GM18870 (cell line): ENCODE data around the gene BBS2.

ENCODE experiments used
- ATAC-seq: cut with Tn5 transposase; IDR thresholded peaks from one replicate; pipeline ENCODE4 v1.9.1; 2021; ENCODE audit warnings: moderate library complexity; ENCODE audit not compliant: unreplicated experiment

BBS2 gene

DNA sequence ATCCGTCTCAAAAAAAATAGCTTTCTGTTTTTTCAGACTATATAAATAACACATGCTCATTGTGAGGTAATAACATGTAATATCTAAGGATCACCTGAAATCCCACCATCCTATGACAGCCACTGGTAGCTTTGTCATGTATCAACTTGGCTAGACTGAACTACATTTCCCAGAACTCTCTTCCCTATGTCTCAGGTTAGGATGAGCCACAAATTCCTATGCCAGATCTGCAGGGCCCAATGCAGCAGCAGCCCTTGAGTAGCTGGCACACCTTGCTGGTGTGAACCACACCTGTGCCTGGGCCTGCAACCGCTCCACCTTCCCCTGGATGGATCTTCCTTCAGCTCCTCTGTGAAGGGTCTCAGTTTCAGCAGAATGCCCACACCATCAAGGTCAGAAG lies 40.4 kb downstream of the BBS2 start:
- ATAC-seq: no peak

GRCh38 chr16:56478281-56479049 lies 41.4 kb downstream of the BBS2 start:
- no peak for ATAC-seq

GRCh38 chr16:56477096-56477878 lies 42.5 kb downstream of the BBS2 start:
- no peak for ATAC-seq

DNA sequence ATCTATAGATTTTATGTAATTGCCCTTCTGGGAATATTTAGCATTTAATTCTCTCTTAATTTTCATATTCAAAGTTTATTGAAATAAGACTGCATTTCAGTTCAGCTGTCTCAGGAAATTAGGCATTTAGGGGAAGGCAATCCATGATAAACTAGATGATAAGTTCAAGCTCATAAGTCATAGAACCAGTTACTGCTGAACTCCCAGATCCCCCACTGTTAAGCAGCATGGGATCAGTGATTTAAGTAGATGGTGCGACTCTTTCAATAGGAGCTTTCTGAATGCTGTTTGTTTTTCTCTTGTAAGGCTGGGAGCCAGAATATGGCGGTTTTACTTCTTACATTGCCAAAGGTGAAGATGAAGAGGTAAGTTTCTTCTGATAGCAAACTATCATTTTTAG lies 44.6 kb downstream of the BBS2 start:
- no peak for ATAC-seq

DNA sequence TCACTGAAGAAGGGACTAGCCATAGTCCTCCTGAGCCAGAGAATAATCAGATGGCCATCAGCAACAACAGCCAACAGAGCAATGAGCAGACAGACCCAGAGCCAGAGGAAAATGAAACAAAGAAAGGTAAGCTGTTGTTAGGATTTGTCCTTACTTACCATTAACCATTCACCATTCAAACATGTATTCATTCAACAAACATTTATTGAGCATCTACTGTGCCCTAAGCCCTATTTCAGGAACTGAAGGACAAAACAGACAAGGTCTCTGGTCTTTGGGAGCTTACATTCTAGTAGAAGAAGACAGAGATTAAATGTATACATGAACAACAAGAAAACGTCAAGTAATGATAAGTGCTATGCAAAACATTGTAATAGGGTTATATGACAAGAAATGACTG lies 49.2 kb downstream of the BBS2 start:
- ATAC-seq: no peak

DNA sequence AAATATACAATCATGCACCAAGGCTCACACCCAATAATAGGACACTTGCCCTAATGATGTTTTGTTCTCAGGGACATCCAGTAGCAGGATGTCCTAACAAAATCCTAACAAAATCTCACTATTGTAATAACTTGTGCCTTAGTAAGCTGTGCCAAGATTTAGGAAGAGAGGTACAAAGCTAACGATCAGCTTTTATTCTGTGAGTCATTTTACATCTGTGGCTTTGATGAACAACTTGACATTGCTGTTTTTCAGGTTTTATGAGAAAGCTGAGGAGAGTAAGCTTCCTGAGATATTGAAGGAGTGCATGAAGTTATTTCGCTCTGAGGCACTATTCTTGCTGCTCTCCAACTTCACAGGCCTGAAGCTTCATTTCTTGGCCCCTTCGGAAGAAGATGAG lies 49.6 kb downstream of the BBS2 start:
- no peak for ATAC-seq

GRCh38 chr16:56469748-56470147 lies 50.1 kb downstream of the BBS2 start:
- no peak for ATAC-seq

DNA sequence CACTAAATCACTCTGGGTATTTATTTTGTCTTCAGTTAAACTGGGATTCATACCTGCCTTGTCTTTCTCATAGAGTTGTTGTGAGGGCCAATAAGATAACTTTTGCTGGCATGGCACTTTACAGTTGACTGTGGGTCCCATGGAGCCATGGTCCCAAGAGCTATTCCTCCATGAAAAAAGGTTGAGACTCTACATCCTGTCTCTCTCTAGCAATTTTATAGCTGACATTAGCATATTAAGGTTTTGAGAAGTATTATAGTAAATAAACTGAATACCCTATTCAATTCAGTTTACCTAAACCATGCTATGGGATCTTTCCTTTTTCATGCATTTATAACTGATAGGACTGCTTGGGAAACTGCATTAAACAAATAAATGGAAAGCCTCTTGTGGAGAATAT lies 51.0 kb downstream of the BBS2 start:
- no peak for ATAC-seq

DNA sequence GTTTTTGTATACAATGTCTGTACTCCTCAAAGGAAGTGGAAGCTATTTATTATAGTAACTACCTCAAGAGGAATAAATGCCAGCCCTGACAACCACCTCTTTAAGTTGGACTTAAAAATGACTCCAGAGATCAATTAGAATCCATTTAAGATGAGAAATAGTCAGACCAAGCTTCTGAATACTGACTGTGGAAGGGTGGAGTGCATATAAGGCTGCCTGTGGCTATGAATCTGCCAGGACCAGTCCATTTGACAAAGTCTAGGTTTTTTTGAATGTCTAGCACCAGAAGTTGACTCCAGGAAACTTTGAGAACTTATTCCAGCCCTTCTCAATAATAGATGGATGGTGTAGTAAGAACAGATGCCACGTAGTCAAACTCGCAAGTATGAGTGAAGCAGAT lies 53.5 kb downstream of the BBS2 start:
- ATAC-seq: no peak

GRCh38 chr16:56463153-56463552 lies 56.7 kb downstream of the BBS2 start:
- no peak for ATAC-seq

GRCh38 chr16:56462064-56462796 lies 57.6 kb downstream of the BBS2 start:
- no peak for ATAC-seq

DNA sequence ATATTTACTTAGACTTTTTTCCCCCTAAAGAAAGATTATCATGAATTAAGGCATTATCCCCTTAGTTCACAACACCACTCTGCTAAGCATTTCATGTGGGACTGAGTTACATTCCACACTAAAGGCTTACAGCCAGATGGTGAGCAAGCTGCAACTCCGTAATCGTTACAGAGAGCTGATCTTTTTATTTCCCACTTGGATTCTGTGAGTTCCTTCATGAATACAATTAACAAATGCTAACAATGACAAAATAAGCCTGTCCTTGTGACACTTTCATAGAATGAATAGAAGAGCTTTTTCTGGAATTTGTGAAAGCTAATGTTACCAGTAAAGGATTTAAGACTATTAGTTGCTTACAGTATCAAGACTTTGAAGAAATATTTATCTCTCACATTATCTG lies 59.7 kb downstream of the BBS2 start:
- no peak for ATAC-seq

DNA sequence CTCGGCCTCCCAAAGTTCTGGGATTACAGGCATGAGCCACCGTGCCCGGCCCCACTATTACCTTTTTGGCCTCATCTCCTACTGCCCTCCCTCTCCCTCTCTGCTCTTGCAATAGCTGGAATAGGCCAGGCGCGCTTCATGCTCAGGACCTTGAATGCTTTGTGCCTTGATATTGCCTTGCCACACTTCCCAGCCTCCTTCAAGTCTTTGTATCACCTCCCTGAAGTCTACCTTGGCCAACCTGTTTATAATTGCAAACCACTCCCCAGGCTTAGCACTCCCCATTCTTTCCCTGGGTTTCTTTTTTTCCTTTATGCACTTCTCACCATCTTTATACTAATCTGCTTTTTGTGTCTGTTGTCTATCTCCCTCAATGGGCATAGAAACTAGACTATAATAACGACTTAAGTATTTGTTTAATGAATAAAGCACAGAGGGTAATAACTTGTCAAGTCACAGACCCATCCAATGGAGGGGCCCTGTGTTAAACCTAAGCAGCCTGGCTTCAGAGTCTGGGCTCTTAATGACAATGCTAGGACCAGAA lies 61.8 kb downstream of the BBS2 start:
- no peak for ATAC-seq

- ATAC-seq: peak; percentile 32
These were observed 67.8 kb downstream of the BBS2 start for GRCh38 chr16:56451753-56452689.

DNA sequence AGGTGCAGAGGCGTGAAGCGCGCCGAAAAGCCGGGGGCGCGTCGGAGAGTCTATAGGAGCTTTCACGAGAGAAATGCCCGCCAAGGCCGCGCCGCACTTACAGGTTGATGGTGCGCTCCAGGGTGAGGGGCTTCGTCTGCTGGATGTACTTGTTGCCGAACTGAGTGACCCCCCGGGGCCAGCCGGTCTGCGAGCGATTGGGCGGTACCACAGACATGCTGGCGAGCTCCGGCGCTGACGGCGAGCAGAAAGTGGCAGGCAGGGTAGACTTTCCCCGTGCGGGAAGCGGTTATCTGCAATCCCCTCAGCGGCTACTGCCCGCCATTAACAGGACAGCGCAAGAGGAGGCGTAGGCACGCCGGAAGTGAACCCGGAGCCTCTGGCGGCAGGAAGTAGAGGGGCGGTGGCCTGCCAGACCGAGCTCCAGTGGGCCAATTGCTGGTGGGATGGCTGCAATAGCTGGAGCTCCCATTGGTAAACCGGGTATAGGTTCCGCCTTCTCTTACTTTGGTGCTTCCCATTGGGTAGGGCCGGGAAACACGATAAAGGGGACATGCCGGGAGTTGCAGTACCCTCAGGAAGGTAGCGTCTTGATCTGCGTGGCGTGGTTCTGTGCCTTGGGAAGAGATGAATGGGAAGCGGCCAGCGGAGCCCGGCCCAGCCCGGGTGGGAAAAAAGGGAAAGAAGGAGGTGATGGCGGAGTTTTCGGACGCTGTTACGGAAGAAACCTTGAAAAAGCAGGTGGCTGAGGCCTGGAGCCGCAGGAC lies 68.7 kb downstream of the BBS2 start, which contains the start of the genes NUDT21 and OGFOD1:
TSS of gene NUDT21 (minus strand) at position 347 of the 767 bp plus-strand sequence. CDS start at position 217, 130 bp downstream.
TSS of gene OGFOD1 (plus strand) at position 569 of the 767 bp plus-strand sequence. CDS start at position 628, 59 bp downstream.
- peak; percentile 96 for ATAC-seq

DNA sequence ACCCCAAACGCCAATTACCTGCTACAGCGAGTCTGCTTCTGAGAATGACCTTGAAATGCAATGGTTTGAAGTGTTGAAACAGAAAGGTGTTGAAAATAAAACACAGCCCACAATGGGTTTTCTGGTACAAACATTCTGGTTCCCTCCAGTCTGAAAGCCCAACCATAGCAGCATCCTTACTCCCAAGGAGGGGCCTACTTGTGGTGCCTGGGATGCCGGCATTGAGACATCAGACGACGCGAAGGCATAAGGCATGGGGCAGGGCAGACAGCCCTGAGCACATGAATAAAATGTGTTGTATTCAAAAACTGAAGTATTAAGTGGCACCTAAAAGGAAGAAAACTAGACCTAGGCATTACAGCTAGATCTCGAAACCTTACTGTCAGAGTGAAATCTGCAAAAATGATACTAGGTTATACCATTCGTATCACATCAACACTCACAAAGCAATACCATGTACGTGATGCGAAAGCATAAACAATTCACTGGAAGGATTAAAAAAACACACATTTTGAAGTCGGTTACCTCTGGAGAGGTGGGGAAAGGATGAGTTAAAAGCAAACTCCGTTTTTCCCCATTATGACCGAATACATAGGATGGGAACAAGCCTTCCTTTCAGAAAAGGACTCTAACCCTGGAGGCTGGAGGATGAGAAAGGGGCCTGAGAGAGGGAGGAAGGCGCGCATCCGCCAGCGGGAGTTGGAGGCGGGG lies 69.4 kb downstream of the BBS2 start:
- peak; percentile 8 for ATAC-seq

- ATAC-seq: no peak
These were observed 71.8 kb downstream of the BBS2 start for GRCh38 chr16:56448005-56448404.

DNA sequence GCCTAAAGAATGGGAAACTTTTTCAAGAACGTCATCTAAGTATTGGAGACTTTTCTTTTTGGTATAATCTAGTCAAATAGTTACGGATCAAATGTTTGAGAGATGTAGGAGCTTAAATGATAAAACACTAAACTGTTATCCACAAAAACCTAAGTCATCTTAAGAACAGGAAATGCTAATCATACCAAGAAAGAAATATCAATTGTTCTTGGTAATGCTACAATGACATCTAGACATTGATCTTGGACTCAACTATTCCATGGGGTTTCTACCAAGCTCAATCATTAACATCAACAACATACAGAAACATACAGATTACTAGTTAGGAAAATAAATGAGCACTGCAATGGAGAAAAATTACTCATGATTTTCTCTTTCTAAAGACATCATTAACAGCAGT lies 72.5 kb downstream of the BBS2 start:
- ATAC-seq: no peak

DNA sequence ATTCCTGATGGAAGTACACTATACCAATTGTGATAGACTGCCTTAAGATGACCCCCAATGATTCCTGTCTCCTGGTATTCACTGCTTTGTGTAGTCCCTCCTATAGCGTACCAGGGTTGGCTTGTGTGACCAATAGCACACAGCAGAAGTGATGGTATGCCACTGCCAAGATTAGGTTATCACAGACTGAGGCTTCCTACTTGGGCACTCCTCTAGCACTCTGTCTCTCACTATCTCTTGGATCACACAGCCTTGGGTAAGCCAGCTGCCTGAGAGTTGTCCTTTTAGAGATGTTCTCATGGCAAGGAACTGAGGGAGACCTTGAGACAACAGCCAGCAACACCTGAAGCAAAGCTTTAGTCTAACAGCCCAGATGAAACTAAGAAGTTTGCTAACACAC lies 81.8 kb downstream of the BBS2 start:
- no peak for ATAC-seq
